Measurements from ENCODE around the gene CDS2.
A peak's percentile ranks its signal among the peaks of the same experiment; 100 is the strongest.

CDS2 gene

GRCh38 chr20:5183731-5184474 is 57.1 kb downstream of the CDS2 start:
- intact Hi-C loops (cut with micrococcal nuclease) = no loop called here
- H3K4me1 Mint-ChIP-seq (ENCODE audit: low read depth) = no peaks in the 10 kb centered on the region
- peaks cover 97% of the 10 kb centered on the region for H3K36me3 Mint-ChIP-seq (ENCODE audit: low read depth)
- H3K27ac Mint-ChIP-seq = no peak overlapping the region
- H3K9me3 Mint-ChIP-seq = no peaks in the 10 kb centered on the region
- H3K4me3 Mint-ChIP-seq = no peak overlapping the region
- H3K27me3 Mint-ChIP-seq = no peaks in the 10 kb centered on the region

- no peaks in the 10 kb centered on the region for H3K27me3 Mint-ChIP-seq
- H3K4me1 Mint-ChIP-seq (ENCODE audit: low read depth) = no peaks in the 10 kb centered on the region
- H3K36me3 Mint-ChIP-seq (ENCODE audit: low read depth) = peaks cover 97% of the 10 kb centered on the region
- no peak overlapping the region for H3K4me3 Mint-ChIP-seq
- intact Hi-C loops (cut with micrococcal nuclease) = no loop called here
- H3K9me3 Mint-ChIP-seq = no peaks in the 10 kb centered on the region
- no peak overlapping the region for H3K27ac Mint-ChIP-seq
These were observed 57.9 kb downstream of the CDS2 start for GRCh38 chr20:5184684-5185083.

GRCh38 chr20:5187122-5187521 is 60.3 kb downstream of the CDS2 start:
- H3K27me3 Mint-ChIP-seq = no peaks in the 10 kb centered on the region
- H3K36me3 Mint-ChIP-seq (ENCODE audit: low read depth) = peaks cover 100% of the 10 kb centered on the region
- intact Hi-C loops (cut with micrococcal nuclease) = no loop called here
- H3K4me3 Mint-ChIP-seq = no peak overlapping the region
- no peaks in the 10 kb centered on the region for H3K9me3 Mint-ChIP-seq
- no peak overlapping the region for H3K27ac Mint-ChIP-seq
- H3K4me1 Mint-ChIP-seq (ENCODE audit: low read depth) = peaks cover 4% of the 10 kb centered on the region

- Mint-ChIP-seq H3K36me3 (ENCODE audit: low read depth) (peaks cover 100% of the 10 kb centered on the region), H3K4me3 (no peak overlapping the region), H3K27ac (no peak overlapping the region), H3K9me3 (no peaks in the 10 kb centered on the region), H3K27me3 (no peaks in the 10 kb centered on the region), H3K4me1 (ENCODE audit: low read depth) (peaks cover 11% of the 10 kb centered on the region)
- intact Hi-C loops (cut with micrococcal nuclease) = no loop called here
These were observed 61.9 kb downstream of the CDS2 start for GRCh38 chr20:5188736-5189135.

GRCh38 chr20:5189917-5190316 is 63.1 kb downstream of the CDS2 start:
- H3K27ac Mint-ChIP-seq = no peak overlapping the region
- no peaks in the 10 kb centered on the region for H3K27me3 Mint-ChIP-seq
- intact Hi-C loops (cut with micrococcal nuclease) = no loop called here
- peaks cover 11% of the 10 kb centered on the region for H3K4me1 Mint-ChIP-seq (ENCODE audit: low read depth)
- H3K9me3 Mint-ChIP-seq = no peaks in the 10 kb centered on the region
- H3K36me3 Mint-ChIP-seq (ENCODE audit: low read depth) = peaks cover 100% of the 10 kb centered on the region
- no peak overlapping the region for H3K4me3 Mint-ChIP-seq

GRCh38 chr20:5190444-5190843 is 63.6 kb downstream of the CDS2 start:
- Mint-ChIP-seq H3K4me1 (ENCODE audit: low read depth) (peaks cover 11% of the 10 kb centered on the region), H3K27me3 (no peaks in the 10 kb centered on the region), H3K9me3 (no peaks in the 10 kb centered on the region), H3K27ac (no peak overlapping the region), H3K4me3 (no peak overlapping the region), H3K36me3 (ENCODE audit: low read depth) (peaks cover 100% of the 10 kb centered on the region)
- intact Hi-C loops (cut with micrococcal nuclease) = no loop called here

- intact Hi-C loops (cut with micrococcal nuclease) = loop anchor here (1.0 kb wide), 1 partner anchor 66 kb away; no protein-coding TSS in a partner anchor
- peaks cover 100% of the 10 kb centered on the region for H3K36me3 Mint-ChIP-seq (ENCODE audit: low read depth)
These were observed 65.2 kb downstream of the CDS2 start for GRCh38 chr20:5191829-5192569.

GRCh38 chr20:5192570-5193431 is 66.0 kb downstream of the CDS2 start:
- Mint-ChIP-seq H3K36me3 (ENCODE audit: low read depth) (peaks cover 100% of the 10 kb centered on the region), H3K27me3 (no peaks in the 10 kb centered on the region), H3K27ac (peak overlapping the region; percentile 37), H3K9me3 (no peaks in the 10 kb centered on the region), H3K4me1 (ENCODE audit: low read depth) (peaks cover 11% of the 10 kb centered on the region), H3K4me3 (no peak overlapping the region)
- intact Hi-C loops (cut with micrococcal nuclease) = loop anchor here (1.0 kb wide), 1 partner anchor 66 kb away; no protein-coding TSS in a partner anchor

More at GRCh38 chr20:5191829-5192569, 65.2 kb downstream of the CDS2 start:
- H3K9me3 Mint-ChIP-seq = no peaks in the 10 kb centered on the region
- peaks cover 11% of the 10 kb centered on the region for H3K4me1 Mint-ChIP-seq (ENCODE audit: low read depth)
- peak overlapping the region; percentile 37 for H3K27ac Mint-ChIP-seq
- H3K4me3 Mint-ChIP-seq = no peak overlapping the region
- H3K27me3 Mint-ChIP-seq = no peaks in the 10 kb centered on the region

GRCh38 chr20:5195655-5196054 is 68.8 kb downstream of the CDS2 start:
- H3K36me3 Mint-ChIP-seq (ENCODE audit: low read depth) = peaks cover 89% of the 10 kb centered on the region
- intact Hi-C loops (cut with micrococcal nuclease) = no loop called here

GRCh38 chr20:5196149-5196548 is 69.3 kb downstream of the CDS2 start:
- Mint-ChIP-seq H3K4me1 (ENCODE audit: low read depth) (peaks cover 11% of the 10 kb centered on the region), H3K9me3 (no peaks in the 10 kb centered on the region), H3K27me3 (no peaks in the 10 kb centered on the region), H3K27ac (no peak overlapping the region), H3K4me3 (no peak overlapping the region), H3K36me3 (ENCODE audit: low read depth) (peaks cover 84% of the 10 kb centered on the region)
- intact Hi-C loops (cut with micrococcal nuclease) = no loop called here

More at GRCh38 chr20:5195655-5196054, 68.8 kb downstream of the CDS2 start:
- H3K27ac Mint-ChIP-seq = no peak overlapping the region
- H3K9me3 Mint-ChIP-seq = no peaks in the 10 kb centered on the region
- no peak overlapping the region for H3K4me3 Mint-ChIP-seq
- H3K27me3 Mint-ChIP-seq = no peaks in the 10 kb centered on the region
- peaks cover 11% of the 10 kb centered on the region for H3K4me1 Mint-ChIP-seq (ENCODE audit: low read depth)

GRCh38 chr20:5197270-5197827 is 70.5 kb downstream of the CDS2 start:
- intact Hi-C loops (cut with micrococcal nuclease) = no loop called here
- peaks cover 9% of the 10 kb centered on the region for H3K4me1 Mint-ChIP-seq (ENCODE audit: low read depth)
- H3K9me3 Mint-ChIP-seq = no peaks in the 10 kb centered on the region

GRCh38 chr20:5197847-5198650 is 71.2 kb downstream of the CDS2 start:
- peaks cover 11% of the 10 kb centered on the region for H3K4me1 Mint-ChIP-seq (ENCODE audit: low read depth)
- no peaks in the 10 kb centered on the region for H3K27me3 Mint-ChIP-seq
- H3K27ac Mint-ChIP-seq = no peak overlapping the region
- H3K9me3 Mint-ChIP-seq = no peaks in the 10 kb centered on the region
- intact Hi-C loops (cut with micrococcal nuclease) = no loop called here
- H3K4me3 Mint-ChIP-seq = no peak overlapping the region
- peaks cover 77% of the 10 kb centered on the region for H3K36me3 Mint-ChIP-seq (ENCODE audit: low read depth)

More at GRCh38 chr20:5197270-5197827, 70.5 kb downstream of the CDS2 start:
- Mint-ChIP-seq H3K27ac (no peak overlapping the region), H3K27me3 (no peaks in the 10 kb centered on the region), H3K4me3 (no peak overlapping the region), H3K36me3 (ENCODE audit: low read depth) (peaks cover 77% of the 10 kb centered on the region)

GRCh38 chr20:5198651-5198924 is 71.8 kb downstream of the CDS2 start:
- H3K36me3 Mint-ChIP-seq (ENCODE audit: low read depth) = peaks cover 72% of the 10 kb centered on the region
- no peaks in the 10 kb centered on the region for H3K9me3 Mint-ChIP-seq
- no peaks in the 10 kb centered on the region for H3K27me3 Mint-ChIP-seq
- H3K4me1 Mint-ChIP-seq (ENCODE audit: low read depth) = peaks cover 13% of the 10 kb centered on the region
- H3K27ac Mint-ChIP-seq = no peak overlapping the region
- H3K4me3 Mint-ChIP-seq = no peak overlapping the region
- intact Hi-C loops (cut with micrococcal nuclease) = no loop called here
